OCI-LY7 (cell line): Measurements from ENCODE around the gene DTNB.

Experiments used
- CTCF ChIP-seq: fragments of 200-600 bp; sonication (generic); conservative IDR thresholded peaks from 2 replicates; pipeline ENCODE4 v1.5.1; 2014; ENCODE audit warnings: mild to moderate bottlenecking, antibody characterized with exemption, low read length, moderate library complexity, mixed read lengths
- EZH2phosphoT487 ChIP-seq: fragments of 200-600 bp; sonication (generic); IDR thresholded peaks from 2 replicates; pipeline ENCODE4 v1.6.1; 2018; ENCODE audit warnings: low read depth, borderline replicate concordance, mild to moderate bottlenecking, mixed run types, antibody characterized with exemption, low read length, moderate library complexity, mixed read lengths

- TF ChIP-seq CTCF = no peak
- no peak for TF ChIP-seq EZH2phosphoT487
Measured at GRCh38 chr2:25481381-25482300, 191.7 kb downstream of the DTNB start.
